Breast epithelium (tissue), 3 donors: ENCODE results near the gene PRX.

ENCODE experiments used
- POLR2A ChIP-seq: fragments of 450-650 bp; IDR thresholded peaks from one replicate; pipeline ENCODE4 v1.6.1; 2016; ENCODE audit warnings: antibody characterized with exemption, mild to moderate bottlenecking, moderate library complexity
- POLR2AphosphoS5 ChIP-seq, 3 donors: sonication (generic); formaldehyde crosslinking; IDR thresholded peaks; one replicate each; pipeline ENCODE4 v1.6.1; 2017; ENCODE audit warnings: antibody characterized with exemption in 3 of 3
- TF ChIP-seq, protein P1 (sequence below), 3 donors: fragments of 450-650 bp; IDR thresholded peaks; one replicate each; pipeline ENCODE4 v1.5.1; 2016 to 2017; ENCODE audit warnings: antibody characterized with exemption in 3 of 3, mild to moderate bottlenecking in 3 of 3, moderate library complexity in 3 of 3

DNA sequence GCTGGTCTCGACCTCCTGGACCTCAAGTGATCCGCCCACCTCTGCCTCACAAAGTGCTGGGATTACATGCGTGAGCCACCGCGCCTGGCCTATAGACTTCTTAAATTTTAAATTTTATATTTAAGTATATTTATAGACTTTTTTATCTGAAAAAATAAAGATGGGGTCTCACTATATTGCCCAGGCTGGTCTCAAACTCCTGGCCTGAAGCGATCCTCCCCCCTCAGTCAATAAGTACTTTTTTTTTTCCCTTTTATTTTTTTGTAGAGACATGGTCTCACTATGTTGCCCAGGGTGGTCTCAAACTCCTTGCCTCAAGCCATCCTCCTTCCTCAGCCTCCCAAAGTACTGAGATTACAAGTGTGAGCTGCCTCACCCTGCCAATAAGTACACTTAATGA, 10.8 kb upstream of the PRX start:
- TF ChIP-seq, protein P1, sequence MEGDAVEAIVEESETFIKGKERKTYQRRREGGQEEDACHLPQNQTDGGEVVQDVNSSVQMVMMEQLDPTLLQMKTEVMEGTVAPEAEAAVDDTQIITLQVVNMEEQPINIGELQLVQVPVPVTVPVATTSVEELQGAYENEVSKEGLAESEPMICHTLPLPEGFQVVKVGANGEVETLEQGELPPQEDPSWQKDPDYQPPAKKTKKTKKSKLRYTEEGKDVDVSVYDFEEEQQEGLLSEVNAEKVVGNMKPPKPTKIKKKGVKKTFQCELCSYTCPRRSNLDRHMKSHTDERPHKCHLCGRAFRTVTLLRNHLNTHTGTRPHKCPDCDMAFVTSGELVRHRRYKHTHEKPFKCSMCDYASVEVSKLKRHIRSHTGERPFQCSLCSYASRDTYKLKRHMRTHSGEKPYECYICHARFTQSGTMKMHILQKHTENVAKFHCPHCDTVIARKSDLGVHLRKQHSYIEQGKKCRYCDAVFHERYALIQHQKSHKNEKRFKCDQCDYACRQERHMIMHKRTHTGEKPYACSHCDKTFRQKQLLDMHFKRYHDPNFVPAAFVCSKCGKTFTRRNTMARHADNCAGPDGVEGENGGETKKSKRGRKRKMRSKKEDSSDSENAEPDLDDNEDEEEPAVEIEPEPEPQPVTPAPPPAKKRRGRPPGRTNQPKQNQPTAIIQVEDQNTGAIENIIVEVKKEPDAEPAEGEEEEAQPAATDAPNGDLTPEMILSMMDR (IDR thresholded peaks at IDR 0.05) = no peak
- TF ChIP-seq POLR2A (no peak), POLR2AphosphoS5 (IDR thresholded peaks at IDR 0.05) (no peak)
